Astrocyte (in vitro differentiated cells and primary cell): ENCODE measurements around the gene FCRLA. TPM values are rescaled to one million over a fixed set of nuclear protein-coding genes. Genes with fewer than 3 reads are reported as not detected.

ENCODE experiments used
- DNase-seq: peaks from one replicate; pipeline ENCODE4 v3.0.0-alpha.2; 2010; ENCODE audit warnings: low read depth
- FAIRE-seq: peaks from 2 replicates; lab custom pipeline; 2011; peaks lifted over from hg19 to GRCh38; lab: Jason Lieb, UNC
- H2AFZ ChIP-seq: 2 replicates; pipeline ENCODE4 v1.6.0; 2012; ENCODE audit warnings: low read depth, low read length, inconsistent platforms
- H3K27ac ChIP-seq: 2 replicates; pipeline ENCODE4 v1.5.1; 2011; ENCODE audit warnings: low read depth, low read length, inconsistent platforms
- H3K27me3 ChIP-seq: 2 replicates; pipeline ENCODE4 v1.6.0; 2011; ENCODE audit warnings: low read length, inconsistent platforms; ENCODE audit not compliant: insufficient read depth
- H3K36me3 ChIP-seq: 2 replicates; pipeline ENCODE4 v1.5.1; 2011; ENCODE audit warnings: low read length, inconsistent platforms; ENCODE audit not compliant: insufficient read depth
- H3K4me1 ChIP-seq: 2 replicates; pipeline ENCODE4 v1.5.1; 2011; ENCODE audit warnings: low read length, inconsistent platforms; ENCODE audit not compliant: insufficient read depth
- H3K4me2 ChIP-seq: 2 replicates; pipeline ENCODE4 v1.6.0; 2012; ENCODE audit warnings: low read length, inconsistent platforms
- H3K4me3 ChIP-seq: 2 replicates; pipeline ENCODE4 v1.5.1; 2011; ENCODE audit warnings: low read depth, mild to moderate bottlenecking, low read length, inconsistent platforms; ENCODE audit not compliant: insufficient read depth
- H3K79me2 ChIP-seq: 2 replicates; pipeline ENCODE4 v1.6.0; 2012; ENCODE audit warnings: mild to moderate bottlenecking, low read length, inconsistent platforms; ENCODE audit not compliant: insufficient read depth
- H3K9ac ChIP-seq: 2 replicates; pipeline ENCODE4 v1.6.0; 2012; ENCODE audit warnings: mild to moderate bottlenecking, low read length, inconsistent platforms
- H3K9me3 ChIP-seq: 2 replicates; pipeline ENCODE4 v1.5.1; 2012; ENCODE audit warnings: low read depth, mild to moderate bottlenecking, low read length, inconsistent platforms; ENCODE audit not compliant: insufficient read depth
- H4K20me1 ChIP-seq: 2 replicates; pipeline ENCODE4 v1.6.0; 2012; ENCODE audit warnings: low read length, inconsistent platforms; ENCODE audit not compliant: insufficient read depth
- H3K27ac Mint-ChIP-seq: one replicate; pipeline ENCODE4 v1.8.0; 2021; ENCODE audit warnings: mild to moderate bottlenecking, mixed read lengths; ENCODE audit not compliant: unreplicated experiment
- H3K27me3 Mint-ChIP-seq: one replicate; pipeline ENCODE4 v1.8.0; 2021; ENCODE audit warnings: low read depth, mixed read lengths; ENCODE audit not compliant: unreplicated experiment
- H3K36me3 Mint-ChIP-seq: one replicate; pipeline ENCODE4 v1.8.0; 2021; ENCODE audit warnings: low read depth, mixed read lengths; ENCODE audit not compliant: unreplicated experiment
- H3K4me1 Mint-ChIP-seq: one replicate; pipeline ENCODE4 v1.8.0; 2021; ENCODE audit warnings: low read depth, mixed read lengths; ENCODE audit not compliant: unreplicated experiment
- H3K4me3 Mint-ChIP-seq: one replicate; pipeline ENCODE4 v1.8.0; 2021; ENCODE audit warnings: mild to moderate bottlenecking, moderate library complexity, mixed read lengths; ENCODE audit not compliant: unreplicated experiment
- H3K9me3 Mint-ChIP-seq: one replicate; pipeline ENCODE4 v1.8.0; 2021; ENCODE audit warnings: mild to moderate bottlenecking, mixed read lengths; ENCODE audit not compliant: unreplicated experiment
- CTCF ChIP-seq: IDR thresholded peaks from 2 replicates; pipeline ENCODE4 v1.5.1; 2011; ENCODE audit warnings: low read depth, mild to moderate bottlenecking, inconsistent platforms, low read length, moderate library complexity; ENCODE audit not compliant: insufficient read depth
- EZH2 ChIP-seq: IDR thresholded peaks from 2 replicates; pipeline ENCODE4 v1.6.1; 2012; ENCODE audit warnings: mild to moderate bottlenecking, low read length, inconsistent platforms; ENCODE audit not compliant: insufficient read depth
- total RNA-seq: library from RNA; stranded (reverse); gene quantifications from 2 replicates; pipeline ENCODE4 v1.2.1, GENCODE V29; 2021

Gene FCRLA
- total RNA-seq, 1 donor from 2014 or later = 0.45 TPM

GRCh38 chr1:161733526-161733925 is 26.5 kb downstream of the FCRLA start:
- Histone ChIP-seq H2AFZ (no peak overlapping the region), H4K20me1 (no peaks in the 10 kb centered on the region), H3K36me3 (no peaks in the 10 kb centered on the region), H3K27ac (peak overlapping the region; percentile 57), H3K9me3 (no peaks in the 10 kb centered on the region), H3K4me1 (peaks cover 17% of the 10 kb centered on the region), H3K4me3 (no peak overlapping the region), H3K79me2 (no peaks in the 10 kb centered on the region), H3K4me2 (peak overlapping the region; percentile 38), H3K27me3 (no peaks in the 10 kb centered on the region), H3K9ac (no peak overlapping the region)
- H3K27ac Mint-ChIP-seq = no peak overlapping the region
- FAIRE-seq (no peak), DNase-seq (peak; percentile 87)
- H3K4me3 Mint-ChIP-seq = no peak overlapping the region
- H3K9me3 Mint-ChIP-seq = no peaks in the 10 kb centered on the region
- peaks cover 17% of the 10 kb centered on the region for H3K4me1 Mint-ChIP-seq
- TF ChIP-seq CTCF (no peak), EZH2 (no peak)
- H3K36me3 Mint-ChIP-seq = no peaks in the 10 kb centered on the region
- peaks cover 10% of the 10 kb centered on the region for H3K27me3 Mint-ChIP-seq

- H3K36me3 ChIP-seq = no peaks in the 10 kb centered on the region
- H4K20me1 ChIP-seq = no peaks in the 10 kb centered on the region
- H3K4me3 ChIP-seq = no peak overlapping the region
- FAIRE-seq (no peak), DNase-seq (no peak)
- no peaks in the 10 kb centered on the region for H3K79me2 ChIP-seq
- H3K4me2 ChIP-seq = no peak overlapping the region
- H3K36me3 Mint-ChIP-seq = no peaks in the 10 kb centered on the region
- no peaks in the 10 kb centered on the region for H3K9me3 ChIP-seq
- no peak for TF ChIP-seq EZH2
- no peak for TF ChIP-seq CTCF
- H3K27me3 Mint-ChIP-seq = peaks cover 16% of the 10 kb centered on the region
- H2AFZ ChIP-seq = no peak overlapping the region
- H3K9me3 Mint-ChIP-seq = no peaks in the 10 kb centered on the region
- H3K27me3 ChIP-seq = no peaks in the 10 kb centered on the region
- no peak overlapping the region for H3K9ac ChIP-seq
- peaks cover 8% of the 10 kb centered on the region for H3K4me1 Mint-ChIP-seq
- no peak overlapping the region for H3K4me3 Mint-ChIP-seq
- H3K4me1 ChIP-seq = peaks cover 11% of the 10 kb centered on the region
- H3K27ac ChIP-seq = no peak overlapping the region
- no peak overlapping the region for H3K27ac Mint-ChIP-seq
Observed at GRCh38 chr1:161735837-161736236, 28.8 kb downstream of the FCRLA start.

- Histone ChIP-seq H3K27me3 (no peaks in the 10 kb centered on the region), H3K4me3 (no peak overlapping the region), H4K20me1 (no peaks in the 10 kb centered on the region), H3K9me3 (no peaks in the 10 kb centered on the region), H2AFZ (peak overlapping the region; percentile 52), H3K4me1 (peaks cover 11% of the 10 kb centered on the region), H3K4me2 (peak overlapping the region; percentile 50), H3K79me2 (no peaks in the 10 kb centered on the region), H3K27ac (no peak overlapping the region), H3K9ac (no peak overlapping the region), H3K36me3 (no peaks in the 10 kb centered on the region)
- TF ChIP-seq CTCF = no peak
- TF ChIP-seq EZH2 = no peak
- DNase-seq (no peak), FAIRE-seq (no peak)
- peaks cover 8% of the 10 kb centered on the region for H3K4me1 Mint-ChIP-seq
- H3K9me3 Mint-ChIP-seq = no peaks in the 10 kb centered on the region
- H3K27me3 Mint-ChIP-seq = peaks cover 15% of the 10 kb centered on the region
- no peak overlapping the region for H3K27ac Mint-ChIP-seq
- no peaks in the 10 kb centered on the region for H3K36me3 Mint-ChIP-seq
- no peak overlapping the region for H3K4me3 Mint-ChIP-seq
Observed at GRCh38 chr1:161736335-161736969, 29.4 kb downstream of the FCRLA start.
